GM19193 (cell line): ENCODE measurements around the gene CCL17.

Source experiments
- POLR2A ChIP-seq: IDR thresholded peaks from 4 replicates; pipeline ENCODE4 v1.6.1; 2011; ENCODE audit not compliant: insufficient read depth, insufficient read length; ENCODE audit errors: extremely low read depth

CCL17 gene

DNA sequence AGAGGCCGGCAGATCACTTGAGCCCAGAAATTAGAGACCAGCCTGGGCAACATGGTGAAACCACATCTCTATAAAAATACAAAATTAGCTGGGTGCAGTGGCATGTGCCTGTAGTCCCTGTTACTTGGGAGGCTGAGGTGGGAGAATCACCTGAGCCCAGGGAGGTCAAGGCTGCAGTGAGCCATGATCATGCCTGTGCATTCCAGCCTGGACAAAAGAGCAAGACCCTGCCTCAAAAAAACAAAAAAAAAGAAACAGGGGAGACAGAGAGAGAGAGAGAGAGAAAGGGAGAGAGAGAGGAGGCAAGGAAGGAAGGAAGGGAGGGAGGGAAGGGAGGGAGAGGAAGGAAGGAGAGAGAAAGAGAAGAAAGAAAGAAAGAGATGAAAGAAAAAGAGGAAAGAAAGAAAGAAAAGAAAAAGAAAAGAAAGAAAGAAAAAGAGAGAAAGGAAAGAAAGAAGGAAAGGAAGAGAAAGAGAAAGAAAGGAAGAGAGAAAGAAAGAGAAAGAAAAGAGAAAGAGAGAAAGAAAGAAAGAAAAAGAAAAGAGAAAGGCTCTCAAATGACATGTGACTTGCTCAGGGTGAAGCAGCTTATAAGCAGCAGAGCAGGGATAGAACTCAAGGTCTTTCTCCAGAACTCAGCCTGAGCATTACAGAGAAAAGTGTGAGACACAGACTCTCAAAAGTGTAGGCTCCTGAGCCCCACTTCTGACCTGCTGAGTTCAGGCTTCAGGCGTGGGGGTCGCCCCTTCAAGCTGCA lies 16.8 kb upstream of the CCL17 start:
- TF ChIP-seq POLR2A: no peak

DNA sequence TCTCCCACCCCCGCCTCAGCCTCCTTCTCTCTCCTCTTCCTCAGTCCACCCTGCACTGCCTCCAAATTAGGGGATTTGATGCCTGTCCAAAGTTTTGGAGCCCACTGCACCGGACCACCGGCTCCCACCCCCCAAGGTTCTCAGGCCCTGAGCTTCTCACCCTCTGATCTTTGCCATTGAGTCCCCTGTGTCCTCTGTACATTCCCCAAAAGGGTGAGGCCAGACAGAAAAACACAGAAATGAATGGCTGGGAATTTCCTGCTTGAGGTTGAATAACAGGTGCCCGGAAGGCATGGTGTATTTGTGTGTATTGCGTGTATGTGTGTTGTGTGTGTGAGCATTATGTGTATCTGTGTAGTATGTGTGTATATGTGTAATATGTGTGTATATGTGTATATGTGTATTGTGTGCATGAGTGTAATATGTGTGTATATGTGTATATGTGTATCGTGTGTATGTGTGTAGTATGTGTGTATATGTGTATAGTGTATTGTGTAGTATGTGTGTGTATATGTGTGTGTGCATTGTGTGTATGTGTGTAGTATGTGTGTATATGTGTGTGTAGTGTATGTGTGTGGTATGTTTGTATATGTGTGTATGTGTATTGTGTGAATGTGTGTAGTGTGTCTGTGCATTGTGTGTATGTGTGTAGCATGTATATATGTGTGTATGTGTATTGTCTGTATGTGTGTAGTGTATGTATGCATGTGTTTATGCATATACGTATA lies 16.0 kb upstream of the CCL17 start:
- TF ChIP-seq POLR2A: no peak

DNA sequence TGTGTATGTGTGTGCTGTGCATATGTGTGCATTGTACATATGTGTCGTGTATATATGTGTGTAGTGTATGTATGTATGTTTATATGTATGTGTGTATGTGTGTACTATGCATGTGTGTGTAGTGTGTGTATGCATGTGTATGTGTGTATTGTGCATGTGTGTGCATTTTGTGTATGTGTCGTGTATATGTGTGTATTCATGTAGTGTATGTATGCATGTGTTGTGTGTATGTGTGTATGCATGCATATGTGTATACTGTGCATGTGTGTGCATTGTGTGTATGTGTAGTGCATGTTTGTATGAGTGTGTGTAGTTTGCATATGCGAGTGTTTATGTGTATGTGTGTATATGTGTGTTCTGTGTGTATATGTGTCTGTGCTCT lies 15.5 kb upstream of the CCL17 start:
- no peak for TF ChIP-seq POLR2A

DNA sequence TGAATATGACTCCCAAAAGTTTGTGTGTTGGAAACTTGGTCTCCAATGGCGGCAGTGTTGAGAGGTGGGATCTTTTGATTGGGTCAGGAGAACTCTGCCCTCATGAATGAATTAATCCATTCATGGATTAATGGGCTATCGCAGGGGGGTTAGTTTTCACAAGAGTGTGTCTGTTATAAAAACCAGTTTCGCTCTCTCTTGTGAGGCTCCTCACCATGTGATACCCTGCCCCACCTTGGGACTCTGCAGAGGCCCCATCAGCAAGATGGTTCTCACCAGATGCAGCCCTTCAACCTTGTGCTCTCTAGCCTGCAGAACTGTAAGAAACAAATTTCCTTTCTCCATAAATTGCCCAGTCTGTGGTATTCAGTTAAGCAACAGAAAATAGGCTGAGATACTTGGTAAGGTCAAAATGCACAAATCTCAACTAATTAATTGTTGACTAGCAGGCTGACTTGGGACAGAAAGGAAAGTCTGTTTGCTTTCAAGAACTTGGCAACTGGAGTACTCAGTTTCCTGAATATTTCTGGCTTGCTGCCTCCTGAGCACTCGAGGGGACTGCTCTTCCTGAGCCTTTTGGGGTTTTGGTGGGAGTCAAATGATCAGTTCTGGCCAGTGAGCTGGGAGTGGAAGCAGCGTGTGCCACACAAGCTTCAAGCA lies 13.8 kb upstream of the CCL17 start:
- no peak for TF ChIP-seq POLR2A

DNA sequence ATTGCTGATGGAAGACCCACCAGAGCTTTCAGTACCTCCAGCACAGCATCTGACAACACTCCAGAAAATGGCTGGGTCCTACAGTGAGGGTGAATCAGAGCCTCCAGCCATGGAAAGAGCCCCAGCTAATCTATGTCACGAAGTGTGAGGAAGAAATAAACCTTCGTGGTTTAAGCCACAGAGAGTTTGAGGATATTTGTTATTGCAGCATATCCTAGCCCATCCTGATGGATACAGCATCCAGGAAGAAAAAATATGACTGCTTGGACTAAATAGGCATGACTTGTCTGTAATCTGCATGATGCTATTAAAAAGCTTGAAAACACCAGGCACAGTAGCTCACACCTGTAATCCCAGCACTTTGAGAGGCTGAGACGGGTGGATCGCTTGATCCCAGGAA lies 13.3 kb upstream of the CCL17 start:
- no peak for TF ChIP-seq POLR2A

DNA sequence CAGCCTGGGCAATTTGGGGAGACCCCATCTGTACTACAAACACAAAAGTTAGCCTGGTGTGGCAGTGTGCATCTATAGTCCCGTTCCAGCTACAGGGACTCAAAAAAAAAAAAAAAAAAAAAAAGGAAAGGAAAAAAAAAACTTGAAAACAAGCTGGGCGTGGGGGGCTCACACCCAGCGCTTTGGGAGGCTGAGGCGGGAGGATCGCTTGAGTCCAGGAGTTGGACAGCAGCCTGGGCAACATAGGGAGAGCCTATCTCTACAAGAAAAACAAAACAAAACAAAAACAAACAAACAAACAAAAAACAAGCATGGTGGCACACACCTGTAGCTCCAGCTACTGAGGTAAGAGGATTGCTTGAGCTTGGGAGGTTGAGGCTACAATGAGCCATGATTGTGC lies 12.9 kb upstream of the CCL17 start:
- no peak for TF ChIP-seq POLR2A

DNA sequence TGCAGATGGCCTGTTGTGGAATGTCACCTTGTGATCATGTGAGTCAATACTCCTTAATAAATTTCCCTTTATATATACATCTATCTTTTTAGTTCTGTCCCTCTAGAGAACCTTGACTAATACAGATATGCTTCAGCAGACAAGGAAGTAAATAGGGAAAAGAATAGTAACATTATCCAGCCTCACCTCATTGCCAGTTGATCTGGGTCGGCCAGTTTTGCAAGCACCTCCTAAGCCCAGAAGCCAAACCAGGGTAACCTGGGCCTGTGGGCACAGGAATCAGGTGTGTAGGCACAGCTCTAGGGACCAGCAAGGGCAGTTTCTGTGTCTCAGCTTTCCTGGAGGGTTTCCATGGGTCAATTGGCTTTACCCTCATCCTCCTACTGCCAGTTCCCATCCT lies 11.9 kb upstream of the CCL17 start:
- no peak for TF ChIP-seq POLR2A

DNA sequence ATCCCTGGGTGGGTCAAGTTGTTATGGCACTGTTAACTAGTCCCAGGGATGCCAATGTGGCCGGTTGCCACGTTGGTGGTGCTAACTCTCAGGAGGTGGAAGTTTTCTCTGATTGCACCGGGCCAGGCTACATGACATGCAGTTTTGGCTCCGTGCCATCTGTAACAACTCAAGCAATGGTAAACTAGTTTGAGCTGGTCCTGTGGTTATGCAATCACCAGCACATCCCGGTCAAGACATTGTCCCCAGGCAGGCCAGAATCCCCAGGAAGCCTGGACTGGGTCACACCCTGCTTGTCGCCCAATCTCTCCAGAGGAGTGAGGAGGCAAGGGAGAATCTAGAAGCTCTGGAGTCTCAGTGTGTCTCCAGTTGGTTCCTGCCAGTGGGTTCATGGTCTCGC lies 10.1 kb upstream of the CCL17 start:
- TF ChIP-seq POLR2A: no peak

DNA sequence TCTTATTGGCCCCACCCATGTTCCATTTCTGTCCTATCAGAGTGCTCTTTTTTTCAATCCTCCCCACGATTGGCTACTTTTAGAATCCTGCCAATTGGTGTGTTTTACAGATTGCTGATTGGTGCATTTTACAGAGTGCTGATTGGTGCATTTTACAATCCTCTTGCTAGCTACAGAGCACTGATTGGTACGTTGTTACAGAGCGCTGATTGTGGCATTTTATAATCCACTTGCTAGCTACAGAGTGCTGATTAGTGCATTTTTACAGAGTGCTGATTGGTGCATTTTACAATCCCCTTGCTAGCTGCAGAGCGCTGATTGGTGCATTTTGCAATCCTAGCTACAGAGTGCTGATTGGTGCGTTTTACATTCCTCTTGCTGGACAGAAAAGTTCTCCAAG lies 9.5 kb upstream of the CCL17 start:
- TF ChIP-seq POLR2A: no peak

DNA sequence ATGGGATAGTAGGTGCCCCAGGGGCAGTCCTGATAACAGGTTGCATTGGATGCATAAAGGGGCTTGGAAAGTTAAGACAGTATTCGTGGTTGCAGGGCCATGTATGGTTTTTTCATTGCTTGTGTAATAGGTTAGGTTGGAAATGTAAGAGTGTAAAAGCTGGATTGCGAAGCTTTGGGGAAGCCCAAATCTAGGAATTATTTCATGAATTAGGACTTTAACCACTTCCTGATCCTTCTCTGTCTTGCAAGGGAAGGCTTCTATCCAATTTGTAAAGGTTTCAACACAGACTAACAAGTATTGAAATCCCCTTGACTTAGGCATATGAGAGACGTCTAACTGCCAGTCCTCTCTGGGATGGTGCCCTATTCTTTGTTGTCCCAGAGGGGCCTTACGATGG lies 7.8 kb upstream of the CCL17 start:
- TF ChIP-seq POLR2A: no peak

DNA sequence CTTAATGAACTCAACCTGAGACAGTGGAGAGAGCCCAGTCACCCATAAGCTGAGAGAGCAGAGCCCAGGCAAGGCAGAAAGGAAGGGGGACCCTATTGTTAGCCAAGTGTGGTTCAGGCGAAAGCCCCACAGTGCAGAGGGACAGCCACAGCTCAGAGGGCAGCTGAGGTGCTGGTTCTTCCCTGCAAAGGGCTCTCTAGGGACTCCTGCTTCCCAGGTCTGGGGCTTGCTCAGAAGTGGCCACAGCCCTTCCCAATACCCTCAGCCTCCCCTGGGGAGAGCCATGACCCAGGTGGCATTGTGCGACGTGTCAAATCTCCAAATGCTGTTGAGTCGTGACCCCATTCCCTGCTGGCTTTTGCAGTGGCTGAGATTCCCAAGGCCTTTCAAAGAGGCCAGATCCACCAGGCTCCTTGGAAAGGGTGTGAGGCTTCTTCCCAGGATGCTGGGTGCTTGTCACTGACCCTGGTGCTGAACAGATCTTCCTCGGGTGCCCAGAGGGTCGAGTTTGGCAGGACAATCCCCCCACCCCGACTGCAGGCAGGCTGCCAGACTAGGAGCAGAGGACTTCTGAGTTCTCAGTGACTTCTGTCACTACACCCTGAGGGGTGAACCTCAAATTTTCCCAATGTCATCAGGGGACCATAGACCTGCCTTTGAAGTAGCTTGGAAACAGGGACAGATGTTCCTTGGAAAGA lies 2.5 kb upstream of the CCL17 start:
- TF ChIP-seq POLR2A: no peak

DNA sequence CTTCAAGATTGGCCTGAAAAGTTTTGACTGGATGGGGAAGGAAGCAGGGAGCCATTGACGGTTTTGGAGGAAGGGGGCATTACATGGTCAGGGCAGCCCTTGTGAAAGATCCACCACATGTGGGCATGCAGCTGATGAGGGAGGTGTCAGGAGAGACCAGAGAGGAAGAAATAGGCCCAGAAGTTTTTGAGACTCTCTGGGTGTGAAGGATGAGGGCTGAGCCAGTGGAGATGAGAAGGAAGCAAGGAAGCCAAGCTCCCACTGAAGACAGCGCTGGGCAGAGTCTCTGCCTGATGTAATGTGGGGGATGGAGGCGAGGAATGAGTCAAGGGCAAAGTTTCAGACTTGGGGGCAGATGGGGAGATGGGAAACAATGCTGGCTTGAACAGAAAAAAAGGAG lies 530 bp downstream of the CCL17 start:
- no peak for TF ChIP-seq POLR2A

DNA sequence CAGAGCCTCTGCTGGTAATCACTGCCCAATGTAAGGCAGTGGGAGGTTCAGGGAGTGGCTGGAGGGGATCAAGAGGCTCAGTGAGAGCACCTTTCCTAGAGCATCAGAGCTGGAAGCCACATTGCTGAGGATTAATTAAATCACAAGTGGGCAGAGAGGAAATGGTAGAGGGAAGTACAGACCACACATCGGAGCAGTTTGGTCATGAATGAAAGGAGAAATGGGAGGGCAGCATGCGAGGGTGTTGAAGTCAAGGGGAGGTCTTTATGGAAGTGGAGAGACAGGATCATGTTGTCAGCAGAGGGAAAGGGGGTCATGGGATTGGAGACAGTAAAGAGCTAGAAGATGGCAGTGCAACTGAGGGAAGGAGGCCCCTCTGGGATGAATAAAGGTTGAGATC lies 2.3 kb downstream of the CCL17 start:
- no peak for TF ChIP-seq POLR2A

DNA sequence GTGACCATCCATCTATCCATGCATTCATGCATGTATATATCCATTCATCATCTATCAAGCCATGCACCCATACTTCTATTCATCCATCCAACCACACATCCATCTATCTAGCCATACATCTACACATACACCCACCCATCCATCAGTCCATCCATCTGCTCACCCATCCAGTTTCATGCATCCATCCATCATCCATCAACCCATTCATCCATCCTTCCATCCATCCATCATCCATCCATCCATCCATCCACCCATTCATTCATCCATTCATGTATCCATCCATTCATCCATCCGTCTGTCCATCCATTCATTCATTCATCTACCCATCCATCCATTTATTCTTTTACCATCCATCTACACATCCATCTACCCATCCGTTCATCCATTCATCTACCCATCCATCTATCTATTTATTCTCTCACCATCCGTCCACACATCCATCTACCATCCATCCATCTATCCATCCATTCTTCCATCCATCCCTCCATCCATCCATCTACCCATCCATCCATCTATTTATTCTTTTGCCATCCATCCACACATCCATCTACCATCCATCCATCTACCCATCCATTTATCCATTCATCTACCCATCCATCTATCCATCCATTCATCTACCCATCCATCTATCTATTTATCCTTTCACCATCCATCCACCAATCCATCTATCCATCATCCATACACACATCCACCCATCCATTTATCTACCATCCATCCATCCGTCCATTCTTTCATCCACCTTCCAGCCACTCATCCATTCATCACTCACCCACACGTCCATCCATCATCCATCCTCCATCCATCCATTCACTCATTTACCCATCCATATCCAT lies 3.2 kb downstream of the CCL17 start:
- TF ChIP-seq POLR2A: no peak
